WTC11 (cell line): ENCODE results near the gene LIMD2. TPM values are rescaled to one million over a fixed set of nuclear protein-coding genes. Genes with fewer than 3 reads are reported as not detected.

Source experiments
- ATAC-seq: fragments of 200-7000 bp; cut with Tn5 transposase; 2 replicates; pipeline ENCODE4 v1.10.0; 2021; ENCODE audit warnings: mild to moderate bottlenecking, moderate library complexity
- CTCF ChIA-PET: fragments of 300-600 bp; sonication (Branson Sonifier 250); formaldehyde crosslinking; loops from one replicate; lab custom pipeline; 2021; ENCODE audit warnings: antibody characterized with exemption; lab: Charles Lee
- POLR2A ChIA-PET: fragments of 350-600 bp; sonication (Branson Sonifier 250); formaldehyde crosslinking; loops from one replicate; lab custom pipeline; 2021; ENCODE audit warnings: antibody characterized with exemption; lab: Charles Lee
- DNase-seq: peaks from one replicate; pipeline ENCODE4 v3.0.0; 2021; ENCODE audit warnings: low spot score
- H3K27ac Mint-ChIP-seq: 2 replicates; pipeline ENCODE4 v1.8.0; 2021; ENCODE audit warnings: mixed read lengths
- H3K27me3 Mint-ChIP-seq: 2 replicates; pipeline ENCODE4 v1.8.0; 2021; ENCODE audit warnings: low read depth, mild to moderate bottlenecking, moderate library complexity, mixed read lengths
- H3K36me3 Mint-ChIP-seq: 2 replicates; pipeline ENCODE4 v1.8.0; 2021; ENCODE audit warnings: mixed read lengths
- H3K4me1 Mint-ChIP-seq: 2 replicates; pipeline ENCODE4 v1.8.0; 2022; ENCODE audit warnings: mixed read lengths
- H3K4me3 Mint-ChIP-seq: 2 replicates; pipeline ENCODE4 v1.8.0; 2021; ENCODE audit warnings: mild to moderate bottlenecking, moderate library complexity, mixed read lengths
- H3K9me3 Mint-ChIP-seq: 2 replicates; pipeline ENCODE4 v1.8.0; 2021; ENCODE audit warnings: mixed read lengths
- CBFB ChIP-seq: sonication (generic); formaldehyde crosslinking; IDR thresholded peaks from 2 replicates; pipeline ENCODE4 v1.8.1; 2022; ENCODE audit warnings: mild to moderate bottlenecking, low read depth, missing genetic modification reagents
- ESRRA ChIP-seq: sonication (generic); formaldehyde crosslinking; IDR thresholded peaks from 2 replicates; pipeline ENCODE4 v1.8.1; 2022; ENCODE audit warnings: mild to moderate bottlenecking, missing genetic modification reagents, borderline replicate concordance
- ETV6 ChIP-seq: sonication (generic); formaldehyde crosslinking; IDR thresholded peaks from 2 replicates; pipeline ENCODE4 v1.8.1; 2022; ENCODE audit warnings: mild to moderate bottlenecking, missing genetic modification reagents
- GRHL2 ChIP-seq: fragments of 250-450 bp; sonication (Bioruptor Pico); IDR thresholded peaks from 2 replicates; pipeline ENCODE4 v1.8.0; 2022; ENCODE audit warnings: mild to moderate bottlenecking, moderate library complexity; ENCODE audit not compliant: insufficient replicate concordance, severe bottlenecking
- GTF2I ChIP-seq: fragments of 250-450 bp; sonication (Bioruptor Pico); conservative IDR thresholded peaks from 2 replicates; pipeline ENCODE4 v1.4.0; 2021; ENCODE audit warnings: mild to moderate bottlenecking
- MXD4 ChIP-seq: fragments of 250-450 bp; sonication (Bioruptor Pico); IDR thresholded peaks from 2 replicates; pipeline ENCODE4 v1.8.0; 2021; ENCODE audit warnings: mild to moderate bottlenecking, moderate library complexity, borderline replicate concordance
- NFATC4 ChIP-seq: fragments of 250-450 bp; sonication (Bioruptor Pico); IDR thresholded peaks from 2 replicates; pipeline ENCODE4 v1.9.0; 2021; ENCODE audit warnings: mild to moderate bottlenecking
- NFE2L1 ChIP-seq: sonication (generic); formaldehyde crosslinking; IDR thresholded peaks from 2 replicates; pipeline ENCODE4 v1.8.1; 2023; ENCODE audit warnings: missing genetic modification reagents
- RELA ChIP-seq: sonication (generic); formaldehyde crosslinking; IDR thresholded peaks from 2 replicates; pipeline ENCODE4 v1.8.1; 2022; ENCODE audit warnings: missing genetic modification reagents, mild to moderate bottlenecking, borderline replicate concordance
- SMAD3 ChIP-seq: sonication (generic); formaldehyde crosslinking; IDR thresholded peaks from 2 replicates; pipeline ENCODE4 v1.8.0; 2022; ENCODE audit warnings: missing genetic modification reagents, mild to moderate bottlenecking, borderline replicate concordance
- SMAD4 ChIP-seq: sonication (generic); formaldehyde crosslinking; IDR thresholded peaks from 2 replicates; pipeline ENCODE4 v1.8.0; 2022; ENCODE audit warnings: mild to moderate bottlenecking, missing genetic modification reagents
- SOX15 ChIP-seq: fragments of 250-450 bp; sonication (Bioruptor Pico); IDR thresholded peaks from 2 replicates; pipeline ENCODE4 v1.9.0; 2021; ENCODE audit warnings: mild to moderate bottlenecking
- TEAD1 ChIP-seq: sonication (generic); formaldehyde crosslinking; IDR thresholded peaks from 2 replicates; pipeline ENCODE4 v1.8.0; 2022; ENCODE audit warnings: mild to moderate bottlenecking, missing genetic modification reagents
- ZNF396 ChIP-seq: fragments of 250-450 bp; sonication (Bioruptor Pico); IDR thresholded peaks from 2 replicates; pipeline ENCODE4 v1.8.0; 2021; ENCODE audit warnings: mild to moderate bottlenecking, moderate library complexity, borderline replicate concordance
- ZNF671 ChIP-seq: fragments of 250-450 bp; sonication (Bioruptor Pico); IDR thresholded peaks from 2 replicates; pipeline ENCODE4 v1.8.0; 2021; ENCODE audit warnings: mild to moderate bottlenecking
- total RNA-seq: library from RNA; stranded (reverse); gene quantifications from 3 replicates; pipeline ENCODE4 v1.2.3, GENCODE V29; 2021
- TF ChIP-seq, protein P1 (sequence below): sonication (generic); formaldehyde crosslinking; IDR thresholded peaks from 2 replicates; pipeline ENCODE4 v1.8.0; 2023; ENCODE audit warnings: mild to moderate bottlenecking, missing genetic modification reagents
- TF ChIP-seq, protein P2 (sequence below): sonication (generic); formaldehyde crosslinking; IDR thresholded peaks from 2 replicates; pipeline ENCODE4 v1.8.1; 2023; ENCODE audit warnings: mild to moderate bottlenecking, missing genetic modification reagents
- TF ChIP-seq, protein P3 (sequence below): sonication (generic); formaldehyde crosslinking; IDR thresholded peaks from 2 replicates; pipeline ENCODE4 v1.8.0; 2023; ENCODE audit warnings: missing genetic modification reagents
- TF ChIP-seq, protein P4 (sequence below): fragments of 250-450 bp; sonication (Bioruptor Pico); IDR thresholded peaks from 2 replicates; pipeline ENCODE4 v1.9.0; 2021; ENCODE audit warnings: mild to moderate bottlenecking

LIMD2 gene
- total RNA-seq, 1 experiment from 2014 or later: 91.8 TPM

DNA sequence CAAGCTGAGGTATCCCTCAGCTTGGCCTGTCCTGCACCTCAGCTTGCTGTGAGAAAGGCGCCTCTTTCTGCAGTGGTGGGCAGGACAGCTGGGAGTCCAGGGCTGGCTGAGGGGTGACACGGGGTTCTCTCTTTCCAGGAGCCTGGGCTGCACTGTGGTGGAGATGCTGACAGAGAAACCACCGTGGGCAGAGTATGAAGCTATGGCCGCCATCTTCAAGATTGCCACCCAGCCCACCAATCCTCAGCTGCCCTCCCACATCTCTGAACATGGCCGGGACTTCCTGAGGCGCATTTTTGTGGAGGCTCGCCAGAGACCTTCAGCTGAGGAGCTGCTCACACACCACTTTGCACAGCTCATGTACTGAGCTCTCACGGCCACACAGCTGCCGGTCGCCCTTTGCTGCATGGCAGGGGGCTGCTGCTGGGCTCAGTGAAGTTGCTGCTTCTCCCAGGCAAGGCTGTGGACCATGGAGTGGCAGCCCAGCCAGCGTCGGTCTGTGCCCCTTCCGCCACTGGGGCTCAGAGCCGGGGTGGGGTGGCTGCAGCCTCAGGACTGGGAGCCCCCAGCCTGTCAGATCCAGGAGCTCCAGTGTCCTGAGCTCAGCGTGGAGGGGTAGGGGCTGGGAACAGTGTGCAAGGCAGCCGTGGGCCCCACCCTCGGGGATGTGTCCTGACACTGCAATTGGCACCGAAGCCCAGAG is 6.4 kb downstream of the LIMD2 start (continued):
- TF ChIP-seq, protein P1, sequence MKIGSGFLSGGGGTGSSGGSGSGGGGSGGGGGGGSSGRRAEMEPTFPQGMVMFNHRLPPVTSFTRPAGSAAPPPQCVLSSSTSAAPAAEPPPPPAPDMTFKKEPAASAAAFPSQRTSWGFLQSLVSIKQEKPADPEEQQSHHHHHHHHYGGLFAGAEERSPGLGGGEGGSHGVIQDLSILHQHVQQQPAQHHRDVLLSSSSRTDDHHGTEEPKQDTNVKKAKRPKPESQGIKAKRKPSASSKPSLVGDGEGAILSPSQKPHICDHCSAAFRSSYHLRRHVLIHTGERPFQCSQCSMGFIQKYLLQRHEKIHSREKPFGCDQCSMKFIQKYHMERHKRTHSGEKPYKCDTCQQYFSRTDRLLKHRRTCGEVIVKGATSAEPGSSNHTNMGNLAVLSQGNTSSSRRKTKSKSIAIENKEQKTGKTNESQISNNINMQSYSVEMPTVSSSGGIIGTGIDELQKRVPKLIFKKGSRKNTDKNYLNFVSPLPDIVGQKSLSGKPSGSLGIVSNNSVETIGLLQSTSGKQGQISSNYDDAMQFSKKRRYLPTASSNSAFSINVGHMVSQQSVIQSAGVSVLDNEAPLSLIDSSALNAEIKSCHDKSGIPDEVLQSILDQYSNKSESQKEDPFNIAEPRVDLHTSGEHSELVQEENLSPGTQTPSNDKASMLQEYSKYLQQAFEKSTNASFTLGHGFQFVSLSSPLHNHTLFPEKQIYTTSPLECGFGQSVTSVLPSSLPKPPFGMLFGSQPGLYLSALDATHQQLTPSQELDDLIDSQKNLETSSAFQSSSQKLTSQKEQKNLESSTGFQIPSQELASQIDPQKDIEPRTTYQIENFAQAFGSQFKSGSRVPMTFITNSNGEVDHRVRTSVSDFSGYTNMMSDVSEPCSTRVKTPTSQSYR: no peak
- TF ChIP-seq SMAD4 (CRISPR knock-in tag): no peak
- no peak for TF ChIP-seq TEAD1
- TF ChIP-seq GTF2I (CRISPR knock-in tag): no peak
- TF ChIP-seq, protein P2, sequence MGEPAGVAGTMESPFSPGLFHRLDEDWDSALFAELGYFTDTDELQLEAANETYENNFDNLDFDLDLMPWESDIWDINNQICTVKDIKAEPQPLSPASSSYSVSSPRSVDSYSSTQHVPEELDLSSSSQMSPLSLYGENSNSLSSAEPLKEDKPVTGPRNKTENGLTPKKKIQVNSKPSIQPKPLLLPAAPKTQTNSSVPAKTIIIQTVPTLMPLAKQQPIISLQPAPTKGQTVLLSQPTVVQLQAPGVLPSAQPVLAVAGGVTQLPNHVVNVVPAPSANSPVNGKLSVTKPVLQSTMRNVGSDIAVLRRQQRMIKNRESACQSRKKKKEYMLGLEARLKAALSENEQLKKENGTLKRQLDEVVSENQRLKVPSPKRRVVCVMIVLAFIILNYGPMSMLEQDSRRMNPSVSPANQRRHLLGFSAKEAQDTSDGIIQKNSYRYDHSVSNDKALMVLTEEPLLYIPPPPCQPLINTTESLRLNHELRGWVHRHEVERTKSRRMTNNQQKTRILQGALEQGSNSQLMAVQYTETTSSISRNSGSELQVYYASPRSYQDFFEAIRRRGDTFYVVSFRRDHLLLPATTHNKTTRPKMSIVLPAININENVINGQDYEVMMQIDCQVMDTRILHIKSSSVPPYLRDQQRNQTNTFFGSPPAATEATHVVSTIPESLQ: no peak
- TF ChIP-seq SOX15: no peak
- TF ChIP-seq SMAD3 (CRISPR knock-in tag): no peak
- TF ChIP-seq RELA (CRISPR knock-in tag): no peak
- TF ChIP-seq ZNF396 (CRISPR knock-in tag): no peak
- TF ChIP-seq GRHL2 (CRISPR knock-in tag): no peak
- no peak for TF ChIP-seq CBFB (CRISPR knock-in tag)
- TF ChIP-seq NFE2L1 (CRISPR knock-in tag): no peak
- TF ChIP-seq, protein P3, sequence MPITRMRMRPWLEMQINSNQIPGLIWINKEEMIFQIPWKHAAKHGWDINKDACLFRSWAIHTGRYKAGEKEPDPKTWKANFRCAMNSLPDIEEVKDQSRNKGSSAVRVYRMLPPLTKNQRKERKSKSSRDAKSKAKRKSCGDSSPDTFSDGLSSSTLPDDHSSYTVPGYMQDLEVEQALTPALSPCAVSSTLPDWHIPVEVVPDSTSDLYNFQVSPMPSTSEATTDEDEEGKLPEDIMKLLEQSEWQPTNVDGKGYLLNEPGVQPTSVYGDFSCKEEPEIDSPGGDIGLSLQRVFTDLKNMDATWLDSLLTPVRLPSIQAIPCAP (CRISPR knock-in tag): no peak

DNA sequence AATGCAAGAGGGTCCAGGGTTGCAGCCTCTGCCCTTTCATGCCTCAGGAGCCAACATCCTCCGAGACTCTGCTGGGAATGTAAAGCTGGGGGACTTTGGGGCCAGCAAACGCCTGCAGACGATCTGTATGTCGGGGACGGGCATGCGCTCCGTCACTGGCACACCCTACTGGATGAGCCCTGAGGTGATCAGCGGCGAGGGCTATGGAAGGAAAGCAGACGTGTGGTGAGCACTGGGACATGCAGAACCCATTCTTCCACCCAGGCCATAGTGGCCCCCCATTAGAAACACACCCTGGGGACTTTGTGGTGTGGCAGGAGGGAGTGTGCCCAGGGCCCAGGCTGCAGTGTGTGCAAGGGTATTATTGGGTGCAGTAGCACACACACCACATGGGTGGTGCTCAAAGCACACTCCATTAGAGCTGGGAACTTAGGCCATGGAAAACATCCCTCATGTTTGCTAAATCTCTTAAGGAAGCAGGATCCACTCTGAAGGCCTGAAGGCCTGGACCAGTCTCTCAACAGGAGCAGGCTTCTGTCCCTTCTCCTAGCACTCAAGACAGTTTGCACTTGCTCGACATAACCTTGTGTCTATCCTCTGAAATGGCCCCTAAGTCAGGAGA is 7.6 kb downstream of the LIMD2 start:
- peaks cover 22% of the 10 kb centered on the region for H3K4me1 Mint-ChIP-seq
- no peak overlapping the region for H3K4me3 Mint-ChIP-seq
- H3K27ac Mint-ChIP-seq: no peak overlapping the region; the same call in 1 of the 2 replicates
- H3K36me3 Mint-ChIP-seq: peaks cover 15% of the 10 kb centered on the region; the same call in 1 of the 2 replicates
- TF ChIP-seq, protein P4, sequence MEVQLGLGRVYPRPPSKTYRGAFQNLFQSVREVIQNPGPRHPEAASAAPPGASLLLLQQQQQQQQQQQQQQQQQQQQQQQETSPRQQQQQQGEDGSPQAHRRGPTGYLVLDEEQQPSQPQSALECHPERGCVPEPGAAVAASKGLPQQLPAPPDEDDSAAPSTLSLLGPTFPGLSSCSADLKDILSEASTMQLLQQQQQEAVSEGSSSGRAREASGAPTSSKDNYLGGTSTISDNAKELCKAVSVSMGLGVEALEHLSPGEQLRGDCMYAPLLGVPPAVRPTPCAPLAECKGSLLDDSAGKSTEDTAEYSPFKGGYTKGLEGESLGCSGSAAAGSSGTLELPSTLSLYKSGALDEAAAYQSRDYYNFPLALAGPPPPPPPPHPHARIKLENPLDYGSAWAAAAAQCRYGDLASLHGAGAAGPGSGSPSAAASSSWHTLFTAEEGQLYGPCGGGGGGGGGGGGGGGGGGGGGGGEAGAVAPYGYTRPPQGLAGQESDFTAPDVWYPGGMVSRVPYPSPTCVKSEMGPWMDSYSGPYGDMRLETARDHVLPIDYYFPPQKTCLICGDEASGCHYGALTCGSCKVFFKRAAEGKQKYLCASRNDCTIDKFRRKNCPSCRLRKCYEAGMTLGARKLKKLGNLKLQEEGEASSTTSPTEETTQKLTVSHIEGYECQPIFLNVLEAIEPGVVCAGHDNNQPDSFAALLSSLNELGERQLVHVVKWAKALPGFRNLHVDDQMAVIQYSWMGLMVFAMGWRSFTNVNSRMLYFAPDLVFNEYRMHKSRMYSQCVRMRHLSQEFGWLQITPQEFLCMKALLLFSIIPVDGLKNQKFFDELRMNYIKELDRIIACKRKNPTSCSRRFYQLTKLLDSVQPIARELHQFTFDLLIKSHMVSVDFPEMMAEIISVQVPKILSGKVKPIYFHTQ (CRISPR knock-in tag): no peak
- no peaks in the 10 kb centered on the region for H3K27me3 Mint-ChIP-seq
- ChIA-PET CTCF (interaction anchor here (1.3 to 3.3 kb wide), 3 partner anchors 13 to 266 kb away, joined by 4 to 22 read pairs (median 10); no protein-coding TSS in a partner anchor), POLR2A (no interaction called here)
- DNase-seq: no peak
- no peaks in the 10 kb centered on the region for H3K9me3 Mint-ChIP-seq
- ATAC-seq: no peak

DNA sequence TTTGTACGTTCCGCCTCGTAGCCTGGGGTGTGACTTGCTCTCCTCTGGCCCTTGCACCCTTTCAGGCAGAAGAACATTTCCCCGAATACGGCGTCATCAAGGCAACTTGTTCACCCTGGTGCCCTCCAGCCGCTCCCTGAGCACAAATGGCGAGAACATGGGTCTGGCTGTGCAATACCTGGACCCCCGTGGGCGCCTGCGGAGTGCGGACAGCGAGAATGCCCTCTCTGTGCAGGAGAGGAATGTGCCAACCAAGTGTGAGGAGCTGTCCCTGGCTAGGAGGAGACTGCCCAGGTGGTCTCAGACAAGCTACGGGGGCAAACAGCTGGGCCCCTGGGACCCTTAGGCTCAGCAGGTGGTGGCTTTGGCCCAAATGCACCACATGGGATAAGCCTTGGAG is 10.4 kb downstream of the LIMD2 start:
- H3K4me1 Mint-ChIP-seq: peaks cover 2% of the 10 kb centered on the region; the same call in 1 of the 2 replicates
- H3K27me3 Mint-ChIP-seq: no peaks in the 10 kb centered on the region
- POLR2A ChIA-PET: no interaction called here
- DNase-seq: no peak
- H3K36me3 Mint-ChIP-seq: peaks cover 10% of the 10 kb centered on the region; the same call in 1 of the 2 replicates
- CTCF ChIA-PET: interaction anchor here (0.6 kb wide), 1 partner anchor 48 kb away, joined by 3 read pairs; no protein-coding TSS in a partner anchor
- H3K4me3 Mint-ChIP-seq: no peak overlapping the region
- no peak for ATAC-seq
- no peaks in the 10 kb centered on the region for H3K9me3 Mint-ChIP-seq
- H3K27ac Mint-ChIP-seq: no peak overlapping the region
- no peak for TF ChIP-seq ZNF671 (CRISPR knock-in tag)
- TF ChIP-seq ETV6 (CRISPR knock-in tag): no peak
- TF ChIP-seq SOX15: no peak
- no peak for TF ChIP-seq MXD4
- no peak for TF ChIP-seq ESRRA
- TF ChIP-seq RELA (CRISPR knock-in tag): no peak
- no peak for TF ChIP-seq NFATC4 (CRISPR knock-in tag)
- TF ChIP-seq, protein P4 (CRISPR knock-in tag): no peak
